ENCODE measurements around the gene SPESP1. TPM values are rescaled to one million over a fixed set of nuclear protein-coding genes. Genes with fewer than 3 reads are reported as not detected.

The SPESP1 gene
- total RNA-seq, 1 donor from 2014 or later, result 8.4 TPM

DNA sequence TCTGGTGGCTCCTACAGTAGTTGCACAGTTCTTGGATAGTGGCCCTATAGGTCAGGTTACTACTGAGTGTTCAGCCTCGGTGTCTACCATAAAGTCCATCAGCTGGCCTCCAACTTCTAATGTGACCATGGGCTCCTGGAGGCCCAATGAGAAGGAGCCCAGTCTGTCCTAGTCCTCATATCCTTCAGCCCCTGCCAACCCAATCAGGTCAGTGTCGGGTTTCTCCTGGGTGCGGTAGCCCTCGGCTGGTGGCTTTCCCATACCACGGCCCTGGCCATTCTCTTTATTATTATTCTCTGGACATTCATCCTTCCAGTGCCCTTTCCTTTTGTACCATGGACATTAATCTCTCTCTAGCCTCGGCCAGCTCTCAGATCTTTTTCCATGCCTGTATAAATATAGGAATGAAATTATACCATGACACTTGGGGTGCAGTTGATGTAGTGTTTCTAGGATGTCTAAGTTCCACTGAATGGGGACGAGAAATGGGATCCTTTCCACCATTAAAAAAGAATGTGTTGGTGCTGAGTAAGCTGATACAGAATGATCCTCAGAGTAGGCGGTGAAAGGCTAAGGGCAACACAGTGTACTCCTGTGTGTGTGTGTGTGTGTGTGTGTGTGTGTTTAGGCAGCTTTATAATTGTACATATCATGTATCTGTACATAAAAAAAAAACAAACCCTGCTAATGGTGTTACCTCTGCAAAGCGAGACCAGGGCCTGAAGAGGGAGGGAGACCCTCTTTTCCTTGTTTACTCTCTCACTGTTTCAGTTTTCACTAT, 64.8 kb downstream of the SPESP1 start:
- Histone ChIP-seq H3K27me3 (ENCODE audit: control insufficient read depth, insufficient read depth, low read length) (no peaks in the 10 kb centered on the region), H3K4me3 (ENCODE audit: low read depth, low read length) (no peak overlapping the region), H3K36me3 (ENCODE audit: control insufficient read depth, insufficient read depth, low read length) (no peaks in the 10 kb centered on the region)
- no peak for TF ChIP-seq CTCF (IDR thresholded peaks at IDR 0.05; ENCODE audit: insufficient read depth, low read length, poor library complexity, severe bottlenecking)
- no peak for DNase-seq (ENCODE audit: low read depth)

Other genes with a start within 250 kb of the SPESP1 start
- gene ANP32A, start 109.6 kb upstream of the SPESP1 start, total RNA-seq, result 46.8 and 50.9 TPM in 2 replicates
- 0.17 and 0.75 TPM in 2 replicates for gene NOX5, start 84.2 kb downstream of the SPESP1 start, total RNA-seq
- 11.0 and 12.9 TPM in 2 replicates for gene GLCE, start 230.1 kb downstream of the SPESP1 start, total RNA-seq